NCI-H526 treated with DMSO at 0.1 percent for 48 hours (cell line): ENCODE measurements around the gene UQCRC1.
"Not testable (repeated sequence)": the region's sequence is repeated elsewhere in the genome, so short reads cannot be mapped to it uniquely, and the experiment has no call there.

ENCODE experiments used
- DNase-seq: peaks from one replicate; lab custom pipeline; 2025; lab: John Stamatoyannopoulos, UW

The UQCRC1 gene

DNA sequence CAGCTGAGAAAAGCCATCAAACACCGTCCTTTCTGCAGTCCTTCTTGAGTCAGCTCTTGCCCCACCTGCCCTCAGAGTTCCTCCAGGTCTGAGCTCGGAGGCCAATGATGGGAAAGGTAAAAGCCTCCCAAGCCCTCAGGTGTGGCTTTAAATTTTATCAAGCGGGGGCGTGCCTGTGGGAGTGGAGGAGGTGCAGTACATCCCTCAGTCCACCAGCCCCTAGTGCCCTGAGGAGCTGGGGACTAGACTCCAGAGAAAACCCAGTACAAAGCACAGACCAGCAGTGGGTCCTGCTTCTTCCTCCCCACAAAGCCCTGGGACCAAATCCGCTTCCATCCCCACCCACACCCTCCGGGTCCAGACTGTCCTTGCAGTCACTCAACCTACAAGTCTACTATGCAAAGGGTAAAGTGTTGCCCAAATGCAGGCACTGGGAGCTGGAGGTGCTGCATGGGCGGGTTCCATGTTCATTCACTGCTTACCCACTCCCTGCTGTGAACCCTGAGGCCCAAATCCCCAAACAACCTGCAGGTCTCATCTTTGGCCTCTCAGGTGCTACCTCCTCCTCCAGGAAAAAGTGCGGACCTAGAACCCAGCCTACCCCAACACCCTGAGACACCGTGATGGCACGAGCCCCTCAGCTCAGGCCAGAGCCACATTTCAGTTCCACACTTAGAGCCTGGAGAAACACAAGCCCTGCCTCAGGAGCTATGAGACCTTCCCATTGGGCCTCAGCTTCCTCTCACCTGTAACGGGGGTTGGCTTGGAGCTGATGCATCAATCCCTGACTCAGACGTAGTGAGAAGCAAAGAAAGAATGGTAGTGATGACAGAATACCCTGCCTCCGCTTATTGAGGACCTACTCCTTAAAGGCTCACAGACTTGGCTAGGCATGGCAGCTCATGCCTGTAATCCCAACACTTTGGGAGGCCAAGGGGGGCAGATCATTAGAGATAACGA is 55.3 kb downstream of the UQCRC1 start:
- DNase-seq, result no peak

DNA sequence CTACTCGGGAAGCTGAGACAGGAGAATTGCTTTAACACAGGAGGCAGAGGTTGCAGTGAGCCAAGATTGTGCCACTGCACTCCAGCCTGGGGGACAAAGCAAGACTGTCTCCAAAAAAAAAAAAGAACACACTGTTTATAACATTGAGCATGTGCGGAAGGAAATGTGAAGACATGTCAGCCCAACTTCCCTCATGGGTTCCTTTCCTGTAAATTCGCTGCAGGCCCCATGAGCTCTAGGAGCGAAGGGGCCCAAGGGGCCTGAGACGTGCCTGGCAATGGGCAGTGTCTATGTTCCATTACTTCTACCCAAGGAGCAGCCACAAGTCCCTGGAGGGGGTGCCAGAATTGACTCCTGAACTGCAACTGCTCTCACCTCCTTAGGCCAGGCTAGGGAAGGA is 56.1 kb downstream of the UQCRC1 start:
- DNase-seq, result no peak

DNA sequence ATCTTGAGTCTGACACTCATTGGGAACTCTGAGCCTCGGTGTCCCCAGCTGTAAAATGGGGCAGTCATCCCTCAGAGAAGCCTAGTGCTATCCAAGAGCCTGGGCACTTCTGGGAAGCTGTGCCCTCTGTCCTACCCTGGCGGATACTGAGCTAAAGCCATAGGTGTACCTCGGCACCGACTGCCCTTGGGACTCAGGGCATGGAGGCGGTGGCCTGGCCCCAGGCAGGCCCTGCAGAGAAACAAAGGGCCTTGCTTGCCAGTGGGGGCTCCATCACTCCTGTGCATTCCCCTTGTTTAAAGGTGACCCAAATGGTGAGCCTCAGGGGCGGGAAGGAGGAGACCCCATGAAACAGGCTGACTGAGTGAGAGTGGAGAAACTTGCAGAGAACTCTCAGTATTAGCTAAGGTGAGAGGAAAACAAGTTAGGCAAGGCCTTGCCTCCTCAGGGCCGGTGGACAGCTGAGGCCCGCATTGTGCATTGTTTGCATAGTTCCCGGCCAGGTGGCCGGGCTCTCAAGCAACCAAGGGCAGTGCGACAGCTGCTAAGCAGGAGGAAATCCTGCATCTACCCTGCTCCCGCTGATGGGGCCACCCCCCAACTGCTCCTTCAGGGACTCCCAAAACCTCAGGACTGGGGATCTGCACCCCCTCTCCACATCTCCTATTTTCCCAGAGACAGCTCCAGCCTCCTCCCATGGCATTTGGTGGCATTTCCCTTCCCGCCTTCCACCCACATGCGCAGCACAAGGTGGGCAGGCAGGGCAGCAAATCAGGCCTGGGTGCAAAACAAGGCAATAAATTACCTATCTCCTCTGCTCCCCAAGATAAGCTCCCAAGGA is 57.1 kb downstream of the UQCRC1 start:
- no peak for DNase-seq

DNA sequence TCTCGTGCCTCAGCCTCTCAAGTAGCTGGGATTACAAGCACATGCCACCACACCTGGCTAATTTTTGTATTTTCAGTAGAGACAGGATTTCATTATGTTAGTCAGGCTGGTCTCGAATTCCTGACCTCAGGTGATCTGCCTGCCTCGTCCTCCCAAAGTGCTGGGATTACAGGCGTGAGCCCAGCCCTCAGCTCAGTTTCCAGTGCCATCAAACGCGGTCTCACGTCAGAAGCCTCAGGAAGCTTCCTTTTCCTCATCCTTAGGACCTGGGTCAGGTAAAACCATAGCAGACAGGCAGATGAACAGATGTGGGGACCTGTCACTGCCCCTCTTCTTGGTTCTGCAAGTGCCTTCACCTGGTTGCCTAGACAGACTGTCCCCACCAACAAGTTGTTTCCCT is 57.8 kb downstream of the UQCRC1 start:
- not testable (repeated sequence) for DNase-seq
